ENCODE results near the gene ABR.

ABR gene

GRCh38 chr17:958712-959451, 220.9 kb downstream of the ABR start:
- peak; percentile 30 for DNase-seq (ENCODE audit: low spot score)

DNA sequence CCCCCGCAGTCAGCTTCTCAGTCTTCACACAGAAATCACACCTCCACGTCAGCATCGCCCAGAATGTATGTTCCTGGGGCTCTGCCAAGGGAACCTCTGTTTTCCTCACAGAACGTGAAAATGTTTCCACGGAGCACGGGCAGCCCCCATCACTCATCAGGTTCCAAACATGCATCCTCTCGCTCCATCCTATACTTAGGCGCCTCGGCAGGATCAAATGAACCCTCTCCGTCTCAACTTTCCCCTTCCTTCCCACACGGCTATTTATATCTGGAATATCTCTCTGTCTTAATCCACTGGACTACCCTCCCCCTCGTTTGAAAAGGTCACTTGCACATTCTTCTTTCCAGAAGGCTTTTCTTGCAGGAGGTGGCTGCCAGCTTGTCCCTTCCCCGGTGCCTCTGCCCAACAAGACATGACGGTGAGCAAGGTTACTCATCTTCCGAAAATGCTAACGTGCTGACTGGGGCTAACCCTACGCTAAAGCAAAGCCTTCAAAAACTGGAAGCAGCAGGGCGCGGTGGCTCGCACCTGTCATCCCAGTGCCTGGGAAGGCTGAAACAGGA, 221.8 kb downstream of the ABR start:
- DNase-seq (ENCODE audit: low spot score): peak; percentile 48

DNA sequence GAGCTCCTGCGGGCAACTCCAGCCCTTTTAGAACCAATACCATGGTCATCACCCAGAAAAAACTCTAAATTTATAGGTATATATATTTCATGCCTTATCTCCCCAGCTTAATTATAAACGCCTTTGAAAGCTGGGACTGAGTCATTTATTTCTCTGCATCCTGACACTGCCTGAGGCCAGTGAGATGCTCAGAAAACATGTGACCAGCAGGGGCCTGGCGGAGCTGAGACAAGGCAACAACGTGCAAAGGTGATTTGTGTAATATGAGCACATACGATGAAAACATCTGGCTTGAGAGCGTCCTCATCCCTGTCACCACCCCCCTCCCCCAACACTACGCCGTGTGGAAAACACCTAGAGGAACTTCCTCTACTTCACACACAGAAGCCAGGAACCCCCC, 222.9 kb downstream of the ABR start:
- DNase-seq (ENCODE audit: low spot score): peak; percentile 45

GRCh38 chr17:954431-955164, 225.2 kb downstream of the ABR start:
- peak; percentile 56 for DNase-seq (ENCODE audit: low spot score)

GRCh38 chr17:953767-954166, 226.0 kb downstream of the ABR start:
- DNase-seq (ENCODE audit: low spot score): no peak
